Vagina (tissue), 2 donors: Measurements from ENCODE around the gene AFF3. TPM values are rescaled to one million over a fixed set of nuclear protein-coding genes. Genes with fewer than 3 reads are reported as not detected.

Experiments
- DNase-seq, 2 donors: peaks; one replicate each; pipeline ENCODE4 v3.0.0-alpha.2; 2017; ENCODE audit errors: extremely low spot score in 2 of 2
- H3K27ac ChIP-seq: fragments of 200-600 bp; sonication (generic); one replicate; pipeline ENCODE4 v1.5.1; 2019
- H3K27me3 ChIP-seq: fragments of 200-600 bp; sonication (generic); one replicate; pipeline ENCODE4 v1.5.1; 2019
- H3K36me3 ChIP-seq, 2 donors: fragments of 200-600 bp; sonication (generic); one replicate each; pipeline ENCODE4 v1.5.1; 2017 to 2019
- H3K4me1 ChIP-seq: fragments of 200-600 bp; sonication (generic); one replicate; pipeline ENCODE4 v1.5.1; 2019
- H3K4me3 ChIP-seq, 2 donors: fragments of 200-600 bp; sonication (generic); 1 replicate in 1 of 2; 2 replicates in 1 of 2; pipeline ENCODE4 v1.5.1; 2016 to 2019
- H3K9me3 ChIP-seq: fragments of 200-600 bp; sonication (generic); one replicate; pipeline ENCODE4 v1.5.1; 2019
- CTCF ChIP-seq, 3 experiments: fragments of 450-650 bp in 2 of 3; fragments of 200-600 bp in 1 of 3; sonication (generic) in 1 of 3; IDR thresholded peaks; one replicate each; pipeline ENCODE4 v1.5.1; 2017 to 2019; ENCODE audit warnings: antibody characterized with exemption in 3 of 3, mild to moderate bottlenecking in 2 of 3, moderate library complexity in 2 of 3
- POLR2A ChIP-seq, 2 donors: fragments of 450-650 bp; IDR thresholded peaks; one replicate each; pipeline ENCODE4 v1.6.1; 2017; ENCODE audit warnings: antibody characterized with exemption in 2 of 2, mild to moderate bottlenecking in 2 of 2, moderate library complexity in 2 of 2
- POLR2AphosphoS5 ChIP-seq, 2 donors: sonication (generic); formaldehyde crosslinking; IDR thresholded peaks; one replicate each; pipeline ENCODE4 v1.9.0; 2017; ENCODE audit warnings: antibody characterized with exemption in 2 of 2, mild to moderate bottlenecking in 2 of 2, low read depth in 1 of 2; ENCODE audit not compliant: insufficient read depth in 1 of 2
- intact Hi-C: fragments of 100-400 bp; cut with DNase I; formaldehyde crosslinking; loops from one replicate; pipeline ENCODE4 v1.15.1; 2023
- total RNA-seq: library from RNA; depleted of rRNA; stranded (reverse); fragments of >200 nt; gene quantifications from one replicate; pipeline ENCODE4 v1.2.3, GENCODE V29; 2016

AFF3 gene
- total RNA-seq, 1 donor from 2014 or later = 7.6 TPM

- TF ChIP-seq POLR2A (IDR thresholded peaks at IDR 0.05) = no peak
- no peak for TF ChIP-seq CTCF (IDR thresholded peaks at IDR 0.05)
- no peak for TF ChIP-seq POLR2AphosphoS5 (IDR thresholded peaks at IDR 0.05; ENCODE audit: insufficient read depth in 1 of 2, low read depth in 1 of 2)
- no peaks in the 10 kb centered on the region for H3K36me3 ChIP-seq
- no peaks in the 10 kb centered on the region for H3K27me3 ChIP-seq
- intact Hi-C loops = no loop called here
- no peak for DNase-seq
- no peaks in the 10 kb centered on the region for H3K9me3 ChIP-seq
- no peak overlapping the region for H3K27ac ChIP-seq
- no peaks in the 10 kb centered on the region for H3K4me1 ChIP-seq
- H3K4me3 ChIP-seq = no peak overlapping the region
These were observed 167.0 kb downstream of the AFF3 start for GRCh38 chr2:99975386-99975785.

DNA sequence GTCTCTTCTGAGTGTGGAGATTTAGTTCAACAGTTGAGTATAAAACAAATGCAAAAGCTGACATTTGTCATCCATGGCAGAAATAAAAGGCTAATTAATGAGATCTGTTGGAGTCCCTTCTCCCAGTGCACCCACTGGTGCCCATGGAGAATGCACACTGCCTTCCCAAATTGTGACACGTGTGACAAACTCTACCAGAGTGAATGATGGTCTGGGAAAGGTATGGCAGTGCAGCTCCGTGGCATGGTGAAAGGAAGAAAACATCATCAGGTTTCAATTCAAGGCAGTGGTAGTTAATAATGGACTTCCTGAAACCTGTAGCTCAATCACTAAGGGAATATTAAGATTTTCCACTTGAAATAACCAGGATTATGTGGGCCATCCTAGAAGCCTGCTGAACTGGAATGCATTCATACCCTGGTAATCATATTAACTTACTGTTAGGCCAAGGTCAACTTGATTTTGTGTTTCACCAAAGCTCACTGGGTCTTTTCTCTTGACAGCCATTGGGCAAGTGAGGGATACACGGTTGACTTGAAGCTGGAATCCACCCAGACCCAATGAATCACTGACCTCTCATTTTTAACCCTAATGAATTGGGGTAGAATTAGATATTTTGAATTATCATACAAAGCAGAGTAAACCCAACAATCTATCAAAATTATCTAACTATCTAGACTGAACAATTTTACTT lies 167.6 kb downstream of the AFF3 start:
- intact Hi-C loops = no loop called here
- Histone ChIP-seq H3K4me3 (no peak overlapping the region), H3K27me3 (no peaks in the 10 kb centered on the region), H3K27ac (no peak overlapping the region), H3K36me3 (no peaks in the 10 kb centered on the region), H3K9me3 (no peaks in the 10 kb centered on the region), H3K4me1 (no peaks in the 10 kb centered on the region)
- TF ChIP-seq POLR2A (IDR thresholded peaks at IDR 0.05) (no peak), POLR2AphosphoS5 (IDR thresholded peaks at IDR 0.05; ENCODE audit: insufficient read depth in 1 of 2, low read depth in 1 of 2) (no peak), CTCF (IDR thresholded peaks at IDR 0.05) (no peak)
- DNase-seq = no peak

DNA sequence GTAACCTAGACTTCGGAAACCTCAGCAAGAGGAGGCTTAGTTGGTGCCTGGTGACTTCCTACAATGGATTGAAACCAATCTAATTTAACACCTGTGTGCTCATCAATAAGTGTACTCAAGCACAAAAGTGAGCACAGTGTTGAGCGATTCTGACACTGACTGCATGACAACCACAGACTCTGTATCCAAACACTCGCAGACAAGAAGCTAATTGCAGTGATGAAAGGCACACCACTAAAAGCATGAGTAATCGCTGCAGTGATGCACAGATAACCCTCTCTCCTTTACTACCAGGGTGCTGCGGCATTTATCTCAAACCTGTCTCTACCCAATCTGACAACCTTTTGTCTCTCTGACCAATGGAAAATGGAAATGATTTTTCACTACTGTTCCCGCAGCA lies 168.1 kb downstream of the AFF3 start:
- Histone ChIP-seq H3K27ac (no peak overlapping the region), H3K9me3 (no peaks in the 10 kb centered on the region), H3K36me3 (no peaks in the 10 kb centered on the region), H3K27me3 (no peaks in the 10 kb centered on the region), H3K4me3 (no peak overlapping the region), H3K4me1 (no peaks in the 10 kb centered on the region)
- intact Hi-C loops = no loop called here
- TF ChIP-seq POLR2AphosphoS5 (IDR thresholded peaks at IDR 0.05; ENCODE audit: insufficient read depth in 1 of 2, low read depth in 1 of 2) (no peak), POLR2A (IDR thresholded peaks at IDR 0.05) (no peak), CTCF (IDR thresholded peaks at IDR 0.05) (no peak)
- DNase-seq = no peak

GRCh38 chr2:99971326-99971900 lies 171.0 kb downstream of the AFF3 start:
- intact Hi-C loops = no loop called here
- no peaks in the 10 kb centered on the region for H3K36me3 ChIP-seq

More at GRCh38 chr2:99971326-99971900, 171.0 kb downstream of the AFF3 start:
- Histone ChIP-seq H3K4me1 (no peaks in the 10 kb centered on the region), H3K27ac (no peak overlapping the region), H3K9me3 (no peaks in the 10 kb centered on the region), H3K27me3 (no peaks in the 10 kb centered on the region), H3K4me3 (no peak overlapping the region)
- TF ChIP-seq CTCF (IDR thresholded peaks at IDR 0.05) (no peak), POLR2AphosphoS5 (IDR thresholded peaks at IDR 0.05; ENCODE audit: insufficient read depth in 1 of 2, low read depth in 1 of 2) (no peak), POLR2A (IDR thresholded peaks at IDR 0.05) (no peak)
- DNase-seq = no peak
